Endodermal cell (in vitro differentiated cells): ENCODE measurements around the gene SPRED2. TPM values are rescaled to one million over a fixed set of nuclear protein-coding genes. Genes with fewer than 3 reads are reported as not detected.

Source experiments
- DNase-seq: peaks from one replicate; pipeline ENCODE4 v3.0.0-alpha.2; 2017
- H3K27ac ChIP-seq: 2 replicates; pipeline ENCODE4 v1.5.1; 2013; ENCODE audit warnings: mild to moderate bottlenecking, low read depth, low read length, moderate library complexity
- H3K27me3 ChIP-seq: 2 replicates; pipeline ENCODE4 v1.6.1; 2013; ENCODE audit warnings: mild to moderate bottlenecking, low read length, moderate library complexity; ENCODE audit not compliant: insufficient read depth, control insufficient read depth, poor library complexity, severe bottlenecking
- H3K36me3 ChIP-seq: 2 replicates; pipeline ENCODE4 v1.7.0; 2013; ENCODE audit warnings: mild to moderate bottlenecking, low read length, moderate library complexity; ENCODE audit not compliant: control insufficient read depth, insufficient read depth
- H3K4me1 ChIP-seq: one replicate; pipeline ENCODE4 v1.7.0; 2013; ENCODE audit warnings: low read length; ENCODE audit not compliant: control insufficient read depth, insufficient read depth
- H3K4me3 ChIP-seq: 2 replicates; pipeline ENCODE4 v1.5.1; 2013; ENCODE audit warnings: mild to moderate bottlenecking, low read length, moderate library complexity
- H3K9ac ChIP-seq: 2 replicates; pipeline ENCODE4 v1.6.1; 2013; ENCODE audit warnings: mild to moderate bottlenecking, low read length, moderate library complexity; ENCODE audit not compliant: poor library complexity, severe bottlenecking; ENCODE audit errors: extremely low read depth
- H3K9me3 ChIP-seq: 2 replicates; pipeline ENCODE4 v1.6.1; 2013; ENCODE audit warnings: mild to moderate bottlenecking, low read length, moderate library complexity; ENCODE audit not compliant: control insufficient read depth
- H3K27ac Mint-ChIP-seq: 2 replicates; pipeline ENCODE4 v1.8.0; 2020; ENCODE audit warnings: mixed read lengths
- H3K27me3 Mint-ChIP-seq: 2 replicates; pipeline ENCODE4 v1.8.0; 2021; ENCODE audit warnings: mild to moderate bottlenecking, mixed read lengths; ENCODE audit not compliant: insufficient read depth
- H3K36me3 Mint-ChIP-seq: 2 replicates; pipeline ENCODE4 v1.8.0; 2020; ENCODE audit warnings: low read depth, mixed read lengths
- H3K4me1 Mint-ChIP-seq: 2 replicates; pipeline ENCODE4 v1.8.0; 2020; ENCODE audit warnings: mixed read lengths
- H3K4me3 Mint-ChIP-seq: 2 replicates; pipeline ENCODE4 v1.8.0; 2020; ENCODE audit warnings: mild to moderate bottlenecking, moderate library complexity, mixed read lengths
- H3K9me3 Mint-ChIP-seq: 2 replicates; pipeline ENCODE4 v1.8.0; 2020; ENCODE audit warnings: mild to moderate bottlenecking, mixed read lengths
- WGBS, 2 experiments: methylation state at CpG; one replicate each; pipeline versions ENCODE4 v1.1.5 to v1.1.7; 2013; ENCODE audit warnings: missing lambda C conversion rate in 2 of 2, mixed read lengths in 1 of 2; ENCODE audit not compliant: insufficient coverage in 1 of 2, insufficient read length in 1 of 2; 5-methylcytosine and 5-hydroxymethylcytosine counted together
- total RNA-seq, 2 donors: library from RNA; stranded (reverse); fragmentation: NEBNext Ultra II Directional in 1 of 2; extraction: Animal tissue kit (Norgen Biotek cat#: 25700) in 1 of 2; gene quantifications; 2 replicates in 1 of 2; 3 replicates in 1 of 2; pipeline ENCODE4 v1.2.1, GENCODE V29; 2021
- TF ChIP-seq, protein P1 (sequence below): fragments of 200-600 bp; sonication (generic); conservative IDR thresholded peaks from 2 replicates; pipeline ENCODE4 v1.5.0; 2021; ENCODE audit warnings: antibody characterized with exemption, mild to moderate bottlenecking

The SPRED2 gene
- total RNA-seq, 2 donors from 2014 or later, result 60.3 to 70.1 TPM

DNA sequence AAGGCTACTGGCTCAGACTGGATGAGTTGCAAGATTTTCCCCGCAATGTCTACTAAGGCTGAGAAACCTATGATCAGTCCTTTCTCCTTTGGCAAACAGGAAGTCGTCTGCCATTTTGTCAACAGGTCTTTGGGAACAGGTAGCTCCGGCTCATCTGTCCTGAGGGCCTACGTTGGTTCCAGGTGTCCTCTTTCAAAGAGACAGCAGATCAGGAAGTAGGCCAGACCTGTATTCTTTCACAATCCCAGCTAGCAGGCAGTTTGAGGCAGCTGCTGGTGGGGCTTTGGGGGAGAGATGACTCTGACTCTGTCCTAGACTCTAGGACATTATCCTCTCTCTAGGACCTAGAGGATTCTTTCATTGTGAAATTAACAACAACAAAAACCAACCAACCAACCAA, 106.1 kb downstream of the SPRED2 start:
- Mint-ChIP-seq H3K27me3 (no peaks in the 10 kb centered on the region), H3K27ac (no peak overlapping the region), H3K36me3 (peaks cover 54% of the 10 kb centered on the region), H3K4me1 (peaks cover 16% of the 10 kb centered on the region), H3K4me3 (no peak overlapping the region), H3K9me3 (no peaks in the 10 kb centered on the region)
- H3K4me1 ChIP-seq, result peaks cover 3% of the 10 kb centered on the region
- H3K27ac ChIP-seq, result no peak overlapping the region
- no peak overlapping the region for H3K4me3 ChIP-seq
- no peaks in the 10 kb centered on the region for H3K27me3 ChIP-seq
- DNase-seq, result no peak
- 93 to 94% methylated on average over 4 of the region's 4 CpGs for WGBS, 2 experiments
- no peaks in the 10 kb centered on the region for H3K9me3 ChIP-seq
- TF ChIP-seq, protein P1, sequence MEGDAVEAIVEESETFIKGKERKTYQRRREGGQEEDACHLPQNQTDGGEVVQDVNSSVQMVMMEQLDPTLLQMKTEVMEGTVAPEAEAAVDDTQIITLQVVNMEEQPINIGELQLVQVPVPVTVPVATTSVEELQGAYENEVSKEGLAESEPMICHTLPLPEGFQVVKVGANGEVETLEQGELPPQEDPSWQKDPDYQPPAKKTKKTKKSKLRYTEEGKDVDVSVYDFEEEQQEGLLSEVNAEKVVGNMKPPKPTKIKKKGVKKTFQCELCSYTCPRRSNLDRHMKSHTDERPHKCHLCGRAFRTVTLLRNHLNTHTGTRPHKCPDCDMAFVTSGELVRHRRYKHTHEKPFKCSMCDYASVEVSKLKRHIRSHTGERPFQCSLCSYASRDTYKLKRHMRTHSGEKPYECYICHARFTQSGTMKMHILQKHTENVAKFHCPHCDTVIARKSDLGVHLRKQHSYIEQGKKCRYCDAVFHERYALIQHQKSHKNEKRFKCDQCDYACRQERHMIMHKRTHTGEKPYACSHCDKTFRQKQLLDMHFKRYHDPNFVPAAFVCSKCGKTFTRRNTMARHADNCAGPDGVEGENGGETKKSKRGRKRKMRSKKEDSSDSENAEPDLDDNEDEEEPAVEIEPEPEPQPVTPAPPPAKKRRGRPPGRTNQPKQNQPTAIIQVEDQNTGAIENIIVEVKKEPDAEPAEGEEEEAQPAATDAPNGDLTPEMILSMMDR, result no peak
- H3K36me3 ChIP-seq, result peaks cover 65% of the 10 kb centered on the region
- H3K9ac ChIP-seq, result no peak overlapping the region

DNA sequence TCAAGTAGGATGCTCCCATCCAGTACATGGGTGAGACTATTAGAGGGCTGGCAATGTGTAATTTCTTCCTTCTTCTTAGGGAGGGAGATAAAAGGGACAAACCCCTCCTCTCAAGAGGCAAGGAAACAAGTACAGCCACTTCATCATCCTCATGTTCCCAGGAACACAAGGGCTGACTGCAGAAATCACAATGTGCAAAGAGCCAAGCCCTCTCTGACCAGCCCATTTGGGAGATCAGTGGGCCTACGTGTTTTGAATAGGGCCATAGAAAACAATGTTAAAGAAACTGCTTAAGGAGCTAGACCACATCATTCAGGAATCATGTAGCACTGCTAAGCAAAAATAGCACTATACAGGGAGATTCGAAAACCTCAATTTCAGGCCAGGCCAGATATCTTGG, 107.3 kb downstream of the SPRED2 start:
- no peaks in the 10 kb centered on the region for H3K27me3 Mint-ChIP-seq
- no peak overlapping the region for H3K4me3 ChIP-seq
- H3K4me3 Mint-ChIP-seq, result no peak overlapping the region

DNA sequence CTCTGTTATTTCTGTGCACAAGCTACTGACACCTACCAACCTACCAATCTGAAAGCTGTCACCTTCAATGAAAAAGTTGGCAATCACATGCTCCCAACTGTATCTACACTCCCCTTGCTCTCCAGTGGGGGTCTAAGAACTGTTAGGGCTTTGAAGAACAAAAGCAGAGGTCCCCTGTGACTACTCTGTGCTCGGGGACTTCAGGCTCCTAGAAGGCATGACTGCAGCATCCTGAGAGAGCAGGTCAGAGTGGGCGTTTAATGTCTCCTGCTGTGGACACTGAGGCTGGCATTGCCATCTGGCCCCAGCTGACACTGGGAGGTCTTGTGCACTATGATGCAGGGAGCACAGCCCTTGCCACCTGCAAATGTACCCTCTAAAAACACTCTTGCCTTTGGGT, 111.5 kb downstream of the SPRED2 start:
- H3K4me3 Mint-ChIP-seq, result no peak overlapping the region
- H3K36me3 Mint-ChIP-seq, result peaks cover 59% of the 10 kb centered on the region
- no peak overlapping the region for H3K4me3 ChIP-seq
- no peaks in the 10 kb centered on the region for H3K27me3 Mint-ChIP-seq
- no peak for DNase-seq
- H3K9me3 ChIP-seq, result no peaks in the 10 kb centered on the region
- H3K36me3 ChIP-seq, result peaks cover 66% of the 10 kb centered on the region
- TF ChIP-seq, protein P1, result no peak
- H3K27me3 ChIP-seq, result no peaks in the 10 kb centered on the region
- H3K4me1 Mint-ChIP-seq, result no peaks in the 10 kb centered on the region
- no peak overlapping the region for H3K27ac ChIP-seq
- no peak overlapping the region for H3K9ac ChIP-seq
- no peaks in the 10 kb centered on the region for H3K4me1 ChIP-seq
- H3K9me3 Mint-ChIP-seq, result no peaks in the 10 kb centered on the region
- 85 to 87% methylated on average over 2 of the region's 2 CpGs for WGBS, 2 experiments
- H3K27ac Mint-ChIP-seq, result no peak overlapping the region

More for the DNA sequence above, 107.3 kb downstream of the SPRED2 start:
- TF ChIP-seq, protein P1, result no peak
- Mint-ChIP-seq H3K9me3 (no peaks in the 10 kb centered on the region), H3K36me3 (peaks cover 59% of the 10 kb centered on the region), H3K27ac (no peak overlapping the region), H3K4me1 (peaks cover 7% of the 10 kb centered on the region)
- WGBS, 2 experiments, result 95 to 100% methylated on average over 2 of the region's 2 CpGs
- Histone ChIP-seq H3K27me3 (no peaks in the 10 kb centered on the region), H3K9ac (no peak overlapping the region), H3K36me3 (peaks cover 66% of the 10 kb centered on the region), H3K9me3 (no peaks in the 10 kb centered on the region), H3K27ac (no peak overlapping the region), H3K4me1 (no peaks in the 10 kb centered on the region)
- no peak for DNase-seq
